Renal pelvis (tissue), 4 donors: ENCODE data around the gene GRM2. TPM values are rescaled to one million over a fixed set of nuclear protein-coding genes. Genes with fewer than 3 reads are reported as not detected.
"Not testable (repeated sequence)": the region's sequence is repeated elsewhere in the genome, so short reads cannot be mapped to it uniquely, and the experiment has no call there.

Experiments used
- DNase-seq: peaks from one replicate; pipeline ENCODE4 v3.0.0-alpha.2; 2013
- polyA plus RNA-seq, 3 donors: library from polyadenylated mRNA; unstranded; fragments of 120-200 nt; gene quantifications; one replicate each; pipeline ENCODE4 v1.2.1, GENCODE V29; 2013; ENCODE audit not compliant: insufficient read length in 3 of 3

GRM2 gene
- polyA plus RNA-seq, 3 donors, result 0.34 to 0.71 (median 0.71) TPM

DNA sequence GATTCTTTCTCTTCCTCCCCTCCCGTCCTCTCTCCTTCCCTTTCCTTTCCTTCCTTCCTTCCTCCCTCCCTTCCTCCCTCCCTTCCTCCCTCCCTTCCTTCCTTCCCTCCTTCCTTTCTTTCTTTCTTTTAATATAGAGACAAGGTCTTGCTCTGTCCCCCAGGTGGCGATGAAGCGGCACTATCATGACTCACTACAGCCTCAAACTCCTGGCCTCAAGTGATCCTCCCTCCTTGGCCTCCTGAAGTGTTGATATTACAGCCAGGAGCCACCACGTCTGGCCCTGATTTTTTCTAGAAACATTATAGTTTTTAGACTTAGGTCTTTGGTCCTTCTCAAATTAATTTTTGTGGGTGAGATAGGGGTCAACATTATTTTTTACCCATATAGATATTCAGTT lies 15.5 kb downstream of the GRM2 start:
- no peak for DNase-seq

GRCh38 chr3:51727500-51727899 lies 20.6 kb downstream of the GRM2 start:
- DNase-seq, result no peak

DNA sequence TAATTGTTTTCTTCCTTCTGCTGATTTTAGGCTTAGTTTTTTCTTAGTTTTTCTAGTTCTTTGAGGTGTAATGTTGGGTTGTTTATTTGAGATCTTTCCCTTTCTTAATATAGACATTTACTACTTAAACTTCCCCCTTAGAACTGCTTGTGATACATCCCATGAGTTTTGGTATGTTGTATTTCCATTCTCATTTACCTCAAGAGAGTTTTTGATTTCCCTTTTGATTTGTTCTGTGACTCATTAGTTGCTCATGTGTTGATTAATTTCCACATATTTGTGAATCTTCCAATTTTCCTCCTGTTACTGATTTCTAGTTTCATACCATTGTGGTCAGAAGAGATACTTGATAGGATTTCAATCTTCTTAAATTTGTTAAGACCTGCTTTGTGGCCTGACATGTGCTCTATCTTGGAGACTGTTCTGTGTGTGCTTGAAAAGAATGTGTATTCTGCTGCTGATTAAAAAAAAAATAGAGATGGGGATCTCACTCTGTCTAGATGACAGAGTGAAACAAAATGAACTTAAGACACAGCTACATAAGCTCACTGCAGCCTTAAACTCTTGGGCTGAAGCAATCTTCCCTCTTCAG lies 22.3 kb downstream of the GRM2 start:
- DNase-seq, result no peak

DNA sequence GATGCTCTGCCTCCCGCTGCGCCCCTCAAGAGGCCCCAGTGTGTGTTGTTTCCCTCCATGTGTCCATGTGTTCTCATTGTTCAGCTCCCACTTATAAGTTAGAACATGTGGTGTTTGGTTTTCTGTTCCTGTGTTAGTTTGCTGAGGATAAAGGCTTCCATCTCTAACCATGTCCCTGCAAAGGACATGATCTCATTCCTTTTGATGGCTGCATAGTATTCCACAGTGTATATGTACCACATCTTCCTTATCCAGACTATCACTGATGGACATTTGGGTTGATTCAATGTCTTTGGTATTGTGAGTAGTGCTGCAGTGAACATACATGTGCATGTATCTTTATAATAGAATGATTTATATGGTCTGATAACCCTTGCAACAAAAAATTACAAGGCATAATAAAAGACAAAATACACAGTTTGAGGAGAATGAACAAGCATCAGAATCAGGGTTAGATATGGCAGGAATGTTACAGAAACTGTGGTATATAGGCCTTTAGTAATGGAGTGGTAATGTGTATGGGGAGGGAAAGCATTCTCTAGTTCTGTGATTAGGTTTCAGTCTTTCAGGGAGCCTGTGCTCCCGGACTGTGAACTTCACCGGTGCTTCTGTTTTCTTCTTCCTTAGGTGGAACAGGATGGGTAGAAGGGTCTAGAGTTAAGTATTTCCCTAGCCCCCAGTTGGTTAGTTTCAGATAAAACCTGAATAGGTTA lies 27.1 kb downstream of the GRM2 start:
- DNase-seq, result no peak

DNA sequence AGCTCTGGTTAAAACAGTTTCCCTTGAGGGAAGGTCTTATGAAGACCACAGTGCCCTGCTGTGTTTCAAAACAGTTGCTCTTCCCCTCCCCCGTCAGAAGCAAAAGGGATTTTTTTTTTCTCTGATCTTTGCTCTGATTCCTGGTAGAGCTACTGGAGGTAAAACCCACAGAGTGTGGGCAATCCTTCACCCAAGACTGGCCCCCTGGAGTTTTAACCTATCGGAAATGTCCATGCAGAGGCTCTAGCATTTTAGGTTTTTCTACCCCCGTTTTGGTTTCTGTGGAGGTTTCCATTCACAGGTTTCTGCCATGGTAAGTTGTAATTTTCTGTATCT lies 27.7 kb downstream of the GRM2 start:
- DNase-seq, result no peak

GRCh38 chr3:51735039-51735438 lies 28.2 kb downstream of the GRM2 start:
- DNase-seq, result no peak

DNA sequence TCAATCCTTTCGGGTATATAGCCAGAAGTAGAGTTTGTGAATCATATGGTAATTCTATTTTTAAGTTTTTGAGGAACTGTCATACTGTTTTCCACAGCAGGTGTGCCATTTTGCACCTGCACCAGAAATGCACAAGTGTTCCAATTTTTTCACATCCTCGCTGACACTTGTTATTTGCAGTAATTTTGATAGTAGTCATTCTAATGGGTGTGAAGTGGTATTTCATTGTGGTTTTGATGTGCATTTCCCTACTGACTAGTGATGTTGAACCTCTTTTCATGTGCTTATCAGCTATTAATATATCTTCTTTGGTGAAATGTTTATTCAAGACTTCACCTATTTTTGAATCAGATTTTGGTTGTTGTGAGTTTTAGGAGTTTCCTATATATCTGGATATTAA lies 29.1 kb downstream of the GRM2 start:
- no peak for DNase-seq

- DNase-seq, result no peak
Observed at GRCh38 chr3:51739110-51739509, 32.2 kb downstream of the GRM2 start.

DNA sequence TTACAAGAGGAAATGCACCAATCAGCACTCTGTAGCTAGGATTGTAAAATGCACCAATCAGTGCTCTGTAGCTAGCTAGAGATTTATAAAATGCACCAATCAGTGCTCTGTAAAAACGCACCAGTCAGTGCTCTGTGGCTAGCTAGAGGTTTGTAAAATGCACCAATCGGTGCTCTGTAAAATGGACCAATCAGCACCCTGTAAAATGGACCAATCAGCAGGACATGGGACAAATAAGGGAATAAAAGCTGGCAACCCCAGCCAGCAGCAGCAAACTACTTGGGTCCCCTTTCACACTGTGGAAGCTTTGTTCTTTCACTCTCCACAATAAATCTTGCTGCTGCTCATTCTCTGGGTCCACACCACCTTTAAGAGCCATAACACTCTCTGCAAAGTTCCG lies 35.5 kb downstream of the GRM2 start:
- DNase-seq, result not testable (repeated sequence)

DNA sequence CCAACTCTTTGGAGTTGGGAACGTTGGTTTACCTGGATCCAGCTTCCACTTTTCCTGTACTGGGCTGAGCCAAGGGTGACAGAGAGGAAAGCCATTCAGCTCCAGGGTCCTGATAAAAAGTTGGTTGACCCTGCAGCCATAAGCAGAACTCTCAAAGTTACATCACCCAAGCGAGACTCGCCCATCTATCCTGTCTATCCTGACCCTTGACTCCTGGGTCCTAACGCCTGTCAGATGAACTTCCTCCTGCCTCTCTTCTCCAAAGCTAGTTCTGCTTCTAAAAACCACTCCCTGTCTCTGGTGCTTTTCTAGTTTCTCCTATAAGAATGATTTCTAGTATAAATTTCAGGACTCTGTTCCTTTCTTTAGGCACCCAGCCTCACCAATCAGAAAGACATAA lies 36.1 kb downstream of the GRM2 start:
- not testable (repeated sequence) for DNase-seq

GRCh38 chr3:51747840-51748239 lies 41.0 kb downstream of the GRM2 start:
- DNase-seq, result no peak

- no peak for DNase-seq
Observed at GRCh38 chr3:51748327-51748726, 41.5 kb downstream of the GRM2 start.

- no peak for DNase-seq
Observed at GRCh38 chr3:51750878-51751277, 44.0 kb downstream of the GRM2 start.

GRCh38 chr3:51751287-51751686 lies 44.4 kb downstream of the GRM2 start:
- DNase-seq, result no peak

- DNase-seq, result not testable (repeated sequence)
Observed at GRCh38 chr3:51753763-51754750, 47.2 kb downstream of the GRM2 start.

DNA sequence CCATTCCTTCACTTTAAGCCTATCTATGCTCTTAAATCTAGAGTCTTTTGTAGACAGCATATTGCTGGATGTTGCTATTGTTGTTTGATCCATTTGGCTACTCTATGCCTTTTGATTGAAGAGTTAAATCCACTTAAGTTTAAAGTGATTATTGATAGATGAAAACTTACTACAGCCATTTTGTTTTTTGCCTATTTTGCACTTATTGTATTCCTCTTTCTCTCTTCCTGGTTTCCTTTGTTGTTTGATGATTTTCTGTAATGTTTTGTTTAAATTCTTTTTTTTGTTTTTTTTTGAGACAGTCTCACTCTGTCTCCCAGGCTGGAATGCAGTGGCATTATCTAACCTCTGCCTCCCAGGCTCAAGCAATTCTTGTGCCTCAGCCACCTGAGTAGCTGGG lies 52.3 kb downstream of the GRM2 start:
- no peak for DNase-seq

Other genes starting within 250 kb of the GRM2 start
- 10 to 100 TPM; 28.4 to 32.1 (median 29.0) TPM for gene DCAF1, start 207.1 kb upstream of the GRM2 start, polyA plus RNA-seq
- 10 to 100 TPM; 13.6 to 19.0 (median 17.7) TPM for gene RAD54L2, start 168.3 kb upstream of the GRM2 start, polyA plus RNA-seq
- 10 to 100 TPM; 68.9 to 75.6 (median 69.9) TPM for gene TEX264, start 35.8 kb upstream of the GRM2 start, polyA plus RNA-seq
- not detected for gene IQCF6, start 72.2 kb downstream of the GRM2 start, polyA plus RNA-seq
- not detected for gene IQCF2, start 154.5 kb downstream of the GRM2 start, polyA plus RNA-seq
- gene IQCF5, start 168.5 kb downstream of the GRM2 start, polyA plus RNA-seq, result not detected
- gene IQCF1, start 196.3 kb downstream of the GRM2 start, polyA plus RNA-seq, result not detected
- gene RRP9, start 234.8 kb downstream of the GRM2 start, polyA plus RNA-seq, result 10 to 100 TPM; 22.1 to 22.8 (median 22.6) TPM
- gene PARP3, start 235.3 kb downstream of the GRM2 start, polyA plus RNA-seq, result 10 to 100 TPM; 17.6 to 23.3 (median 20.2) TPM
- gene GPR62, start 248.3 kb downstream of the GRM2 start, polyA plus RNA-seq, result under 1 TPM; 0.64 to 0.77 (median 0.74) TPM